C4-2B (cell line): Measurements from ENCODE around the gene FEZ2.

Experiments
- ZFX ChIP-seq: fragments of 450-650 bp; IDR thresholded peaks from 2 replicates; pipeline ENCODE4 v1.6.1; 2017
- TF ChIP-seq, protein P1 (sequence below): fragments of 450-650 bp; conservative IDR thresholded peaks from 2 replicates; pipeline ENCODE4 v1.5.1; 2017; ENCODE audit warnings: mild to moderate bottlenecking

DNA sequence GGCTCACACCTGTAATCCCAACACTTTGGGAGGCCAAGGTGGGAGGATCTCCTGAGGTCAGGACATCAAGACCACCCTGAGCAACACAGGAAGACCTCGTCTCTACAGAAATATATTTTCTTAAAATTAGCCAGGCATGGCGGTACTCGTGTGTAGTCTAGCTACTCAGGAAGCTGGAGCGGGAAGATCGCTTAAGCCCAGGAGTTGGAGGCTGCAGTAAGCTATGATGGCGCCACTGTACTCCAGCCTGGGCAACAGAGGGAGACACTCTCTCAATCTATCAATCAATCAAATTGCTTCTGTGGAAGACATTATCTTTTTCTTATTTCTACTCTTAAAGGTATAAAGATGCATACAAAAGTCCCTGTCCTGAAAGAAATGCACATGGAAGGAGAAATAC is 11.3 kb downstream of the FEZ2 start:
- TF ChIP-seq, protein P1, sequence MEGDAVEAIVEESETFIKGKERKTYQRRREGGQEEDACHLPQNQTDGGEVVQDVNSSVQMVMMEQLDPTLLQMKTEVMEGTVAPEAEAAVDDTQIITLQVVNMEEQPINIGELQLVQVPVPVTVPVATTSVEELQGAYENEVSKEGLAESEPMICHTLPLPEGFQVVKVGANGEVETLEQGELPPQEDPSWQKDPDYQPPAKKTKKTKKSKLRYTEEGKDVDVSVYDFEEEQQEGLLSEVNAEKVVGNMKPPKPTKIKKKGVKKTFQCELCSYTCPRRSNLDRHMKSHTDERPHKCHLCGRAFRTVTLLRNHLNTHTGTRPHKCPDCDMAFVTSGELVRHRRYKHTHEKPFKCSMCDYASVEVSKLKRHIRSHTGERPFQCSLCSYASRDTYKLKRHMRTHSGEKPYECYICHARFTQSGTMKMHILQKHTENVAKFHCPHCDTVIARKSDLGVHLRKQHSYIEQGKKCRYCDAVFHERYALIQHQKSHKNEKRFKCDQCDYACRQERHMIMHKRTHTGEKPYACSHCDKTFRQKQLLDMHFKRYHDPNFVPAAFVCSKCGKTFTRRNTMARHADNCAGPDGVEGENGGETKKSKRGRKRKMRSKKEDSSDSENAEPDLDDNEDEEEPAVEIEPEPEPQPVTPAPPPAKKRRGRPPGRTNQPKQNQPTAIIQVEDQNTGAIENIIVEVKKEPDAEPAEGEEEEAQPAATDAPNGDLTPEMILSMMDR, result no peak
- TF ChIP-seq ZFX, result no peak
